ENCODE data around the gene CFTR. TPM values are rescaled to one million over a fixed set of nuclear protein-coding genes. Genes with fewer than 3 reads are reported as not detected.

The CFTR gene
- total RNA-seq, 1 experiment from 2014 or later = 1.2 TPM

DNA sequence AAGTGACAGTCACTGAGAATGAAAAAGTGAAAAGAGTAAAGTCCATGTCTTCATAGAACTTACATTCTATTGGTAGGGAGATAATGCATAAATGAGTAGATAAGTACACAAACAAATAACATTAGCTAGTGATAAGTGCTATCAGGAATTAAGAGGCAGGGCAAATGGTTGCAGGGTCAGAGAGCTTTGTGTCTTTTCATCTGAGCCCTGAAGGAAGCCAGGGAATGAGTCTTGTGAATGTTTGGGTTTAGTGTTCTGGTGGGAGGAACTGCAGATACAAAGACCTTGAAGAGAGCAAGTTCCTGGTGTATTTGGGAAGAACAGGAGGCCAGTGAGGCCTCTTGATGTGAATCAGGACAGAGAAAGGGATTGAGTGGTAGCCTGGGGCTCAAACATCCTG is 209.6 kb downstream of the CFTR start:
- no peak overlapping the region for H3K27ac Mint-ChIP-seq
- H2BK120ac ChIP-seq (ENCODE audit: low read depth, low read length, poor library complexity, severe bottlenecking) = no peak overlapping the region

More for the DNA sequence above, 209.6 kb downstream of the CFTR start:
- no peaks in the 10 kb centered on the region for H3K23me2 ChIP-seq (ENCODE audit: insufficient read length, low read depth, low read length, poor library complexity, severe bottlenecking)
- no peak overlapping the region for H2BK20ac ChIP-seq (ENCODE audit: low read depth, low read length, poor library complexity, severe bottlenecking)
- H2BK15ac ChIP-seq (ENCODE audit: low read depth, low read length) = no peak overlapping the region
- no peak overlapping the region for H2BK12ac ChIP-seq (ENCODE audit: insufficient read length, low read depth, low read length)
- H3K4ac ChIP-seq (ENCODE audit: low read depth, low read length) = no peak overlapping the region
- no peak overlapping the region for H3K18ac ChIP-seq (ENCODE audit: insufficient read length, low read depth, low read length)
- no peaks in the 10 kb centered on the region for H3K79me2 ChIP-seq (ENCODE audit: insufficient read depth, low read length)
- no peaks in the 10 kb centered on the region for H3K27me3 Mint-ChIP-seq (ENCODE audit: low read depth)
- H4K91ac ChIP-seq (ENCODE audit: insufficient read length, low read depth, low read length) = no peak overlapping the region
- H3K27me3 ChIP-seq (ENCODE audit: insufficient read depth, low read length) = no peaks in the 10 kb centered on the region
- no peaks in the 10 kb centered on the region for H3K4me1 ChIP-seq (ENCODE audit: insufficient read depth, low read length)
- H3K79me1 ChIP-seq (ENCODE audit: insufficient read depth, low read depth, low read length, poor library complexity, severe bottlenecking) = no peaks in the 10 kb centered on the region
- no peak overlapping the region for H3K27ac ChIP-seq (ENCODE audit: insufficient read length, low read depth, low read length)
- no peaks in the 10 kb centered on the region for H3K9me3 ChIP-seq (ENCODE audit: control insufficient read depth, low read depth, low read length)
- no peak overlapping the region for H2AK5ac ChIP-seq (ENCODE audit: insufficient read length, low read length)
- no peak overlapping the region for H3K9ac ChIP-seq (ENCODE audit: extremely low read depth, insufficient read length, low read length)
- no peaks in the 10 kb centered on the region; a peak in 1 of 7 replicates for H3K36me3 Mint-ChIP-seq (ENCODE audit: insufficient read depth in 1 of 3, low read depth in 3 of 3)
- no peak overlapping the region for H2BK5ac ChIP-seq (ENCODE audit: insufficient read length, low read length)
- no peak overlapping the region for H4K8ac ChIP-seq (replicated peaks; ENCODE audit: insufficient read length, low read depth, low read length)
- no peaks in the 10 kb centered on the region for H4K20me1 ChIP-seq (ENCODE audit: control insufficient read depth, insufficient read depth, insufficient read length)
- no peak overlapping the region for H2AFZ ChIP-seq (ENCODE audit: low read length)
- no peak overlapping the region for H3K56ac ChIP-seq (ENCODE audit: insufficient read length, low read depth, low read length)
- no peak overlapping the region for H3T11ph ChIP-seq (ENCODE audit: low read length)
- H3K23ac ChIP-seq (ENCODE audit: insufficient read length, low read depth, low read length) = no peak overlapping the region
- H4K5ac ChIP-seq (ENCODE audit: insufficient read length, low read depth, low read length) = no peak overlapping the region
- H3K14ac ChIP-seq (ENCODE audit: insufficient read depth, low read length) = no peak overlapping the region
- peaks cover 6 to 7% of the 10 kb centered on the region in 2 experiments for H3K4me1 Mint-ChIP-seq
- H3K4me3 Mint-ChIP-seq = no peak overlapping the region
- H3K4me2 ChIP-seq (ENCODE audit: insufficient read depth, insufficient read length, low read length) = no peak overlapping the region
- H3K9me3 Mint-ChIP-seq = no peaks in the 10 kb centered on the region
- no peak for DNase-seq
- TF ChIP-seq, protein P1, sequence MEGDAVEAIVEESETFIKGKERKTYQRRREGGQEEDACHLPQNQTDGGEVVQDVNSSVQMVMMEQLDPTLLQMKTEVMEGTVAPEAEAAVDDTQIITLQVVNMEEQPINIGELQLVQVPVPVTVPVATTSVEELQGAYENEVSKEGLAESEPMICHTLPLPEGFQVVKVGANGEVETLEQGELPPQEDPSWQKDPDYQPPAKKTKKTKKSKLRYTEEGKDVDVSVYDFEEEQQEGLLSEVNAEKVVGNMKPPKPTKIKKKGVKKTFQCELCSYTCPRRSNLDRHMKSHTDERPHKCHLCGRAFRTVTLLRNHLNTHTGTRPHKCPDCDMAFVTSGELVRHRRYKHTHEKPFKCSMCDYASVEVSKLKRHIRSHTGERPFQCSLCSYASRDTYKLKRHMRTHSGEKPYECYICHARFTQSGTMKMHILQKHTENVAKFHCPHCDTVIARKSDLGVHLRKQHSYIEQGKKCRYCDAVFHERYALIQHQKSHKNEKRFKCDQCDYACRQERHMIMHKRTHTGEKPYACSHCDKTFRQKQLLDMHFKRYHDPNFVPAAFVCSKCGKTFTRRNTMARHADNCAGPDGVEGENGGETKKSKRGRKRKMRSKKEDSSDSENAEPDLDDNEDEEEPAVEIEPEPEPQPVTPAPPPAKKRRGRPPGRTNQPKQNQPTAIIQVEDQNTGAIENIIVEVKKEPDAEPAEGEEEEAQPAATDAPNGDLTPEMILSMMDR (conservative IDR thresholded peaks at IDR 0.05) = no peak
